ENCODE data around the gene EGFR. TPM values are rescaled to one million over a fixed set of nuclear protein-coding genes. Genes with fewer than 3 reads are reported as not detected.

EGFR gene
- total and polyA plus RNA-seq, 2 donors (not counting 3 experiments of a cell fraction or from before 2014, with no cell fraction given): 1.5 to 4.1 TPM

DNA sequence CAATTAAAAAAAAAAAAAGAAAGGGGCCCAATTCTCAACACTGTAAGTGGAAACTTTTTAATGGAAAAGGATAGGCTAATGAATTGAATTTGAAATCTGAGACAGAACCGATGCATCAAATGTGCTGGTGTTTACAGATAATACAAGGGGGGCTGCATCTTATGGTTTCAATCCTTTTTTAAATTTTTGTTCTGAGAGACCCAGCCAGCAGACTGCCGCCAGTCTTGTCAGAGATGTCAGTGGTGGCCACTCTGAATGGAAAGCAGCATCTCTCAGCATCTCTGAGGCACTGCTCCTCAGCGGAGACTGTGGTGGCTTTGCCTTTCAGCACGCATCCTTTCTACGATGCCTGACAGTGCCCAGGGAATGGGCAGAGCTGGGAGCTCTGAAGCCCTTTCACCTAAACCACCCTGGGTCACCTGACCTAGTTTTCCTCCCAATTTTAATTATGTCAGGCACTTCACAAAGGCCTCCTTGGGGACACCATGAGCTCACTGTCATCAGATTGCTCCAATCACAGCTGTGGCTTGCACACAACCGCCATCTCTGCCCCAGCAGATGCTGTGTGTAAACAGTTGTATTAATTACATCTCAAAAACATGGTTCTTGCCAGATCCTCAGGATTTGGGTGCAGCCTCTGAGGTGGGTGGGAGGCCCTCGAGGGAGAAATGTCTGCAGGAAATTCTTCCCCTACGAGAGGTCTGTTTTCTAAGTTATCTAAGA lies 81.2 kb downstream of the EGFR start:
- no peaks in the 10 kb centered on the region for H3K79me2 ChIP-seq (ENCODE audit: control insufficient read depth, insufficient read depth, low read length)
- no TSS peak for BruUV-seq (replicated peaks)
- no peak overlapping the region for H3K27ac ChIP-seq (ENCODE audit: insufficient read depth, low read depth, low read length)
- no peak overlapping the region for H3K4me3 ChIP-seq (replicated peaks in 1 of 3; ENCODE audit: insufficient read depth in 1 of 3, low read depth in 1 of 3, low read length in 3 of 3)
- H3K9ac ChIP-seq (replicated peaks; ENCODE audit: extremely low read depth, insufficient read depth, low read length): no peak overlapping the region
- dilution Hi-C loops (cut with MboI; ENCODE audit: extremely low pct_ligation_motif_present, low sequenced_read_pairs): no loop called here
- DNase-seq (ENCODE audit: low read depth, low spot score): no peak
- H3K4me1 ChIP-seq (ENCODE audit: control insufficient read depth, extremely low read depth, insufficient read depth, low read length): no peaks in the 10 kb centered on the region
- intact Hi-C loops (cut with micrococcal nuclease): no loop called here
- H4K20me1 ChIP-seq (replicated peaks; ENCODE audit: control insufficient read depth, extremely low read depth, insufficient read depth, low read length): no peaks in the 10 kb centered on the region
- no peaks in the 10 kb centered on the region for H3K9me1 ChIP-seq (replicated peaks; ENCODE audit: control insufficient read depth, extremely low read depth, insufficient read depth, low read length)
- no peak for TF ChIP-seq GATA2 (IDR thresholded peaks at IDR 0.05; ENCODE audit: insufficient read depth, insufficient read length, low read depth, low read length)
- TF ChIP-seq, protein P1, sequence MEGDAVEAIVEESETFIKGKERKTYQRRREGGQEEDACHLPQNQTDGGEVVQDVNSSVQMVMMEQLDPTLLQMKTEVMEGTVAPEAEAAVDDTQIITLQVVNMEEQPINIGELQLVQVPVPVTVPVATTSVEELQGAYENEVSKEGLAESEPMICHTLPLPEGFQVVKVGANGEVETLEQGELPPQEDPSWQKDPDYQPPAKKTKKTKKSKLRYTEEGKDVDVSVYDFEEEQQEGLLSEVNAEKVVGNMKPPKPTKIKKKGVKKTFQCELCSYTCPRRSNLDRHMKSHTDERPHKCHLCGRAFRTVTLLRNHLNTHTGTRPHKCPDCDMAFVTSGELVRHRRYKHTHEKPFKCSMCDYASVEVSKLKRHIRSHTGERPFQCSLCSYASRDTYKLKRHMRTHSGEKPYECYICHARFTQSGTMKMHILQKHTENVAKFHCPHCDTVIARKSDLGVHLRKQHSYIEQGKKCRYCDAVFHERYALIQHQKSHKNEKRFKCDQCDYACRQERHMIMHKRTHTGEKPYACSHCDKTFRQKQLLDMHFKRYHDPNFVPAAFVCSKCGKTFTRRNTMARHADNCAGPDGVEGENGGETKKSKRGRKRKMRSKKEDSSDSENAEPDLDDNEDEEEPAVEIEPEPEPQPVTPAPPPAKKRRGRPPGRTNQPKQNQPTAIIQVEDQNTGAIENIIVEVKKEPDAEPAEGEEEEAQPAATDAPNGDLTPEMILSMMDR (IDR thresholded peaks at IDR 0.05; ENCODE audit: extremely low read depth in 1 of 2, insufficient read depth in 1 of 2, low read depth in 1 of 2, low read length in 2 of 2): no peak
- TF ChIP-seq EZH2 (IDR thresholded peaks at IDR 0.05; ENCODE audit: borderline replicate concordance, low read depth, low read length, severe bottlenecking): no peak
- TF ChIP-seq, protein P2, sequence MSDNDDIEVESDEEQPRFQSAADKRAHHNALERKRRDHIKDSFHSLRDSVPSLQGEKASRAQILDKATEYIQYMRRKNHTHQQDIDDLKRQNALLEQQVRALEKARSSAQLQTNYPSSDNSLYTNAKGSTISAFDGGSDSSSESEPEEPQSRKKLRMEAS (IDR thresholded peaks at IDR 0.05; ENCODE audit: insufficient read depth, insufficient read length): no peak
- no peak for TF ChIP-seq JUN (IDR thresholded peaks at IDR 0.05; ENCODE audit: borderline replicate concordance, insufficient read depth, insufficient read length, low read depth)
- no peak for TF ChIP-seq MYC (IDR thresholded peaks at IDR 0.05; ENCODE audit: low read depth, low read length)
- no peak for TF ChIP-seq POLR2AphosphoS5 (IDR thresholded peaks at IDR 0.05; ENCODE audit: insufficient read depth, low read depth, low read length)
- no peak for TF ChIP-seq POLR2A (IDR thresholded peaks at IDR 0.05; ENCODE audit: low read depth, low read length)
- TF ChIP-seq FOS (IDR thresholded peaks at IDR 0.05; ENCODE audit: borderline replicate concordance, insufficient read depth, low read length): no peak
- no peaks in the 10 kb centered on the region for H3K9me3 ChIP-seq (replicated peaks; ENCODE audit: control insufficient read depth, insufficient read depth, low read length)
- ChIA-PET CTCF (no interaction called here), POLR2A (no interaction called here)
- peaks cover 7 to 14% of the 10 kb centered on the region in 2 experiments for H3K27me3 ChIP-seq (ENCODE audit: control insufficient read depth in 2 of 2, insufficient read depth in 2 of 2, low read length in 2 of 2)
- no peak overlapping the region for H3K4me2 ChIP-seq (ENCODE audit: insufficient read depth, low read length)
- H3K36me3 ChIP-seq (ENCODE audit: control insufficient read depth in 2 of 2, extremely low read depth in 1 of 2, insufficient read depth in 2 of 2, low read length in 2 of 2): no peaks in the 10 kb centered on the region
- no peak for FAIRE-seq
- no peak overlapping the region for H2AFZ ChIP-seq (ENCODE audit: low read depth, low read length)

Data from endothelial cell of umbilical vein (primary cell).